ENCODE data around the gene NT5E.
"Not testable (repeated sequence)": the region's sequence is repeated elsewhere in the genome, so short reads cannot be mapped to it uniquely, and the experiment has no call there.

The NT5E gene

GRCh38 chr6:85449818-85450759, at the start of gene NT5E:
TSS of gene NT5E (plus strand) at chr6:85450083. CDS start at chr6:85450140, 57 bp downstream.
- DNase-seq (ENCODE audit: low read depth in 2 of 2) = no peak

GRCh38 chr6:85400331-85400730, 49.6 kb upstream of the NT5E start:
- no peak for DNase-seq (ENCODE audit: low read depth in 2 of 2)

DNA sequence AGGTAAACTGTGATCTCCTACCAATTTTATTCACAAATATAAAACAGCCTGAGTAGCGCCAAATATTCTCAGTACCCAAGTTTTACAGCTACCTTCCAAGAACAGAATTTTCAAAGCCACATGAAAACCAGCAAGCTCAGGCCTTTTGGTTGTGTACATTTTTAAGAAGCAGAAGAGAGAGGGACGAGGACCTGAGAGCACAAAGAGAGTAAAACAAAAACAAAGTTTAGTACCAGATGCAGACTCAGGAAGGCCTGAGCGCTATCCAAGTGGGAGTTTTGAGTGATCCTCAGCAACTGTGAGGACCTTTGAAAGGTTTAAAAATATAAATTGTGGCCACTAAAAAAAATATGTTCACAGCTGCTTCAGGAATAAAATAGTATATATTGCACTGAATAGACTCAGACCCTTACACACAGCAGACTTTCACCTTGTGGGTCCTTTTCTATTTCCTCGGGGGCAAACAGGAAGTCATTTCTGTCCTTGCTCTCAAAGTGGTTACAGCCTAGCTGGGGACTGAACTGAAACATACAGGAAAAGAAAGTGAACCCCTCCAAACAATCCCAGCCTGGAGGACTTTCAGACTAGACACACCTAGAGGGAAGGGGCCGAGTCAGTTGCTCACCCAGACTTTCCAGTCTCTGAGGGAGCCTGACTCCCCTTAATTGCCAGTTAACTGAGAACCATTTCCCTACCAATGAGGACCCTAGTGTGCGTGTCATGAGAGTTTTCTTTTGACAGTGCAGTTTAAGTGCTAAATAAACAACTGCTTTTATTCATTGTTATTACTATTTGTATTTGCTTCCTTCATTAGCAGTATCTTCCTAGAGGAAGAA, 48.5 kb upstream of the NT5E start:
- DNase-seq (ENCODE audit: low read depth in 2 of 2) = no peak

- no peak for DNase-seq (ENCODE audit: low read depth in 2 of 2)
These were observed 47.8 kb upstream of the NT5E start for GRCh38 chr6:85402071-85402470.

DNA sequence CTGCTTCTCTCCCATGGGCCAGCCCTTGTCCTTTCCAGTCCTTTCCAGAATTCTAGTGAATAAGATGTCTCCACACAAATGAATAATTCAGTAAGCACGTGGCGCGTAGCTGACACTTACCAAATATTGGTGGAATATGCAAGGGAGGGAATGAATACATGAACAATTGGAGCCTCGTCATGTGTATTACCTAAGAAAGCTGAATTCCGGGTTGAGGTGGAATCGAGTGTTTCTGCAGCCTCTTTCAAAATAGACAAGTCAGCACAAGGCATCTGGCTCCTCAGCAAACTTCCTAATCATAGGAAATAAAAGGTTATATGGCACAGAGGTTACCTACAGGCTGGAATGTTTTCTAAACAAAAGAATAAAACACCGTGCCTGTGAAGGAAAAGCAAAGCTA, 47.0 kb upstream of the NT5E start:
- no peak for DNase-seq (ENCODE audit: low read depth in 2 of 2)

- DNase-seq (ENCODE audit: low read depth in 2 of 2) = no peak
These were observed 46.4 kb upstream of the NT5E start for GRCh38 chr6:85403331-85404015.

DNA sequence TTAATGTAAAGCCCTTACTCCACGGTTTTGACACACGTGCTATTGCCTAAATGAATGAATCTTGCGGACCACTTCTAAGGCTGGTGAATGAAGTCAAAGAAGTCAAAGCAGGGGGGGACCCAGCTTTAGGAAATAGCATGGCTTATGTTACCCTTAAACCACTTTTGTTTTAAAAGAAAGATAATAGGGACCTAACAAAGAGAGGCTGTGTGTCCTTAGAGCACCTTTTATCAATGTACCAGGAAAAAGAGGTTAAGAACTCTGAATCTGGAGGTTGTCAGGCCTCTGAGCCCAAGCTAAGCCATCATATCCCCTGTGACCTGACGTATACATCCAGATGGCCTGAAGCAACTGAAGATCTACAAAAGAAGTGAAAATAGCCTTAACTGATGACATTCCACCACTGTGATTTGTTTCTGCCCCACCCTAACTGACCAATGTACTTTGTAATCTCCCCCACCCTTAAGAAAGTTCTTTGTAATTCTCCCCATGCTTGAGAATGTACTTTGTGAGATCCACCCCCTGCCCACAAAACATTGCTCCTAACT, 45.8 kb upstream of the NT5E start:
- DNase-seq (ENCODE audit: low read depth in 2 of 2) = not testable (repeated sequence)

DNA sequence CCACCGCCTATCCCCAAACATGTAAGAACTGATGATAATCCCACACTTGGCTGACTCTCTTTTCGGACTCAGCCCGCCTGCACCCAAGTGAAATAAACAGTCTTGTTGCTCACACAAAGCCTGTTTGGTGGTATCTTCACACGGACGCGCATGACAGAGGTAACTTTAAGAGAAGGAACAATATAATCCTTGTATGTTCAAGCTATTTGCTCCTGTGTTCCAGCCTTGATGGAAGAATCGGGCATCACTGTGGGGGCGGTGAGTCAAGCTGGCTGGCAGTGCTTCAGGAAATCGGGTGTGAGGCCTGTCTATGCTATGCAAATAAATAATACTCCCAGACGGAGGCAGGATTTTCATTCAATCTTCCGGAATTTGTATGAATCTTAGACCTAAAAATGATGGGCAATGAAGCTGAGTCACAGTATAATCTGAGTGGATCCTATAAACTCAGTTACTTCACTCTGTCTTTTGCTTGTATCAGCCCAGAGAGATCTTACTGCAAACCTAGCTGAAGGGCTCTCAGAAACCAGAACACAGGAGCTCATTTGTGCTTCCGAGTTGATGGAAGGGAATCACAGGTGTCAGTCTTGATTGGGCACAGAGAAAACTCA, 45.2 kb upstream of the NT5E start:
- DNase-seq (ENCODE audit: low read depth in 2 of 2) = no peak

GRCh38 chr6:85405175-85405852, 44.6 kb upstream of the NT5E start:
- no peak for DNase-seq (ENCODE audit: low read depth in 2 of 2)

GRCh38 chr6:85405853-85406198, 44.1 kb upstream of the NT5E start:
- DNase-seq (ENCODE audit: low read depth in 2 of 2) = no peak

- no peak for DNase-seq (ENCODE audit: low read depth in 2 of 2)
These were observed 43.2 kb upstream of the NT5E start for GRCh38 chr6:85406641-85407075.

DNA sequence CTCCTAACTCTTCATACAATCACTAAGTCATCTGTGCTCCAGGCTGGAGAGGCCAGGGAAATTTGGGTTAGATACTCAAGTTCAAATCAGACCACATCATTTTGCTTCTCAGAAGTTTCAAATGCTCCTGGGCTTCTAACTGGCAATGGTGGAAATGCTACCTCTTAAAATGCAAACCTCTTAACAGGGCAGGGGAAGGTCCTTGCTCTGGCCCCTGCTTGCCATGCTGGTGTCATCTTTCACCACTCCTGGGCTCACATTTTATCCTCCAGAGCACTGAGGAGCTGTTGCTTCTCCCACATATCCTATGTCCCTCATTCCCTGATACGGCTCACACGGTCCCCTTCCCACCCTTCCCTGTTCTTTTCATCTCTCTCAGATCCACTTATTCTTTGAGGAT, 41.8 kb upstream of the NT5E start:
- DNase-seq (ENCODE audit: low read depth in 2 of 2) = no peak

DNA sequence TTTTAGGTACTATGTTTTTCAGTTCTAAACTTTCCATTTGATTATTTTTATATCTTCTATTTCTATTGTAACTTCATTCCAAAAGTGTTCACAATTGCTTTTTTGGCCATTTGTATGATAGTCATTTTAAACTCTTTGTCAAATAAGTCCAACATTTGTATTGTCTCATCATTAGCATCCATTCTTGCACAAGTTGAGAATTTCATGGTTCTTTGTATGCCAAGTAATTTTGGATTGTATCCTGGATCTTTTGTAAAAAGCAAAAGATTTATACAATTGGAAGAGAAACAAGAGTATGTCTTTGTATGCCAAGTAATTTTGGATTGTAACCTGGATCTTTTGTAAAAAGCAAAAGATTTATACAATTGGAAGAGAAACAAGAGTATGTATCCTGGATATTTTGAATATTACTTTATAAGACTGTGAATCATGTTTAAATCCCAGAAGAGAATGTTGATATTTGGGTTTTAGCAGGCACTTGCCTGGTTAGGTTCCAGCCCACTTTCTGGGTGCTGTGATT, 36.9 kb upstream of the NT5E start:
- no peak for DNase-seq (ENCODE audit: low read depth in 2 of 2)

DNA sequence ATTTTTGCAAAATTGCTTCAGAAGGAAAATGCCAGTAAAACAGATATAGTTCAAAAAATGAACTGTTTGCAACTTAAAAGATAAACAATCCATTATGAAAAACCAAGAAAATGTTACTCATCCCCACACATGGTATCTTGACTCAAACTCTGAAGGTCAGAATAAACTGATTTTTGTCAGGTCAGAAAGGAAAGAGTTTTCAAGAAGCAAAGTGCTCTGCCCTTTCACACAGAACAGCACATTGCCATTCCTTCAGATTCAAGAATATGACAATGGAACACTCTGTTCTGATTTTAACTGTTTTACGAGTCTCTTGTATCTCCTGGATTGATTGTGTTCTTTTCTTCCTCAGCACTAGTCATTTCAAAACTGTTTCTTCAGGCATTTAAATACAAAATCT, 33.8 kb upstream of the NT5E start:
- DNase-seq (ENCODE audit: low read depth in 2 of 2) = no peak

DNA sequence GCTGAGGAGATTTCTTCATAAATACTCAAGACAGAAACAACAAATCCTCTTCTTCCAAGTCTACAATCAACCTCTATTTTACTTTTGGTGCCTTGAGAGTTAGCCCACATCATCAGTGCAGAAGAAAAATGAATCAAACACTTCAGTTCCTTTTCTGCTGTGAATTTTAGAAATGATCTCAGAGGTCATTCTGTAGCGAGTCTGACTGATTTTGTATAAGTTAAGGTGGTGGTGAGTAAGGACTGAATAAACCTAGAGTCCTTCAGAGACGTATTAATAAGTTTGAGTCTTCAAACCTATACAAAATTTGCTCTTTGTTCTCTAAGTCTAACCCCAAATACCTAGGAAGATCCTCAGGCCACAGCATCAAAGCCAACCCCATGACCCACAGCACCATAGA, 33.1 kb upstream of the NT5E start:
- no peak for DNase-seq (ENCODE audit: low read depth in 2 of 2)

- no peak for DNase-seq (ENCODE audit: low read depth in 2 of 2)
These were observed 32.5 kb upstream of the NT5E start for GRCh38 chr6:85417336-85417735.

DNA sequence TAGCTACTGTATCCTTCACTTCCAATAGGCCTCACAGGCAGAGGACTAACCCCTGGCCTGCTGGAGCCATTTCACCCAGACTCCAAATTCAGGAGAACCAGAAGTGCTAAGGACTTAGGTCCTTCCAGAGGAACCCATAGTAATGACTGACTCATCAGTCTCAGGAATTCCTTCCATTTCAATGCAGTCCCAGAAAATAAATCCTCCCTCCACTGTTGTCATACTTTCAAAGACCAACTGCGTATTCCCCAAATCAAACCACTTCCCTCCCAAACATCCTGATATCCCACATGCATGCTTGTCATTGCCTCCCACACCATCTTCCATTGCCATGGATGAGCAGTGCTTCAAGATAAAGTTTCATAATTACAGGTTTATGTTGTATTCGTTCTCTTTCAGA, 31.8 kb upstream of the NT5E start:
- DNase-seq (ENCODE audit: low read depth in 2 of 2) = no peak

DNA sequence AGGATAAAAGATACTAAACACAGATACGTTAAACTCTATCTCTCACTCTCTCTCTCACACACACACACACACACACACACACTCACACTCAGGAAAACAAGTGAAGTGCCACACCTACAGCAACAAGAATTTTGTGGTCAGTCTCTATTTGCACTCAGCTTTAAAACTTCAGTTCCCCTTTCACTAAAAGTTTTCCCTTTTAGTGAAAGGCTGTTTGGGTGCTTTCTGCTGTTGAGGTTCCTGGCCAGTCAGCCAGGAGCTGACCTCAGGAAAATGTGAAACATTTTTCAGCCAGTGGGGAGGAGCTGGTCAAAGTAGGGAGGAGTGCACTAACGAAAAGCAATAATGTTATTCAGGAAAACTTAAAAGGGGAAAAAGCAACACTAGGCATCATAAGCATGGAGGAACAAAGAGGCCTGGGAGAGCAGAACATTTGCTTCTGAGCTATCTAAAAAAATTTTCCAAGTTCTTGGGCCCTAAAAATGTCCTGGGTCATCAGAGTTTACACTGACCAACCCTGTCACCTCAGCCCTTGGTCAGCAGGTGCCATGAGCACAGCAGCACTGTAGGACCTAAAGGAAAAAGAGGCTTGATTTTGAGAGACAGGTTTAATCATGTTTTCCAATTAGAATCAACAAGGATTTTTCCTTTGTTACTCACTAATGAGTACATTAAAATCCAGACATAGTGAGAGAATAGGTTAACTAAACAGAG, 30.7 kb upstream of the NT5E start:
- DNase-seq (ENCODE audit: low read depth in 2 of 2) = no peak

DNA sequence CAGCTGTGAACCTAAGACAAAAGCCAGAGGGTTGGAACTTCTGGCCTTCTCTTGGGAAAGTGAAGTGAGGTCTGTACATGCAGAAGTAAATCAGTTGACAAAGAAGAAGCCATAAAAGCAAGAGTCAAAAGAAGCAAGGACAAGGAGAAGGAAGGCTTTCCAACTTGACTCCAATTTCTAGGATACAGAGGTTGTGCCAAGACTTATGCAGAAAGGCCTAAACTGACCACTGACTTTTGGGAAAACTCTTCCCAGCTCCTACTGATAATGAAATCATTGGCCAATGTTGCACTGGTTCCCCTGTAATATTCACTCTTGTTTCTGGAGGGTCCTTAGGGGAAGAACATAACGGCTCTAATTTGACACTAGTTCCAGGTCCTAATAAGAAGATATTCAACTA, 29.3 kb upstream of the NT5E start:
- no peak for DNase-seq (ENCODE audit: low read depth in 2 of 2)

DNA sequence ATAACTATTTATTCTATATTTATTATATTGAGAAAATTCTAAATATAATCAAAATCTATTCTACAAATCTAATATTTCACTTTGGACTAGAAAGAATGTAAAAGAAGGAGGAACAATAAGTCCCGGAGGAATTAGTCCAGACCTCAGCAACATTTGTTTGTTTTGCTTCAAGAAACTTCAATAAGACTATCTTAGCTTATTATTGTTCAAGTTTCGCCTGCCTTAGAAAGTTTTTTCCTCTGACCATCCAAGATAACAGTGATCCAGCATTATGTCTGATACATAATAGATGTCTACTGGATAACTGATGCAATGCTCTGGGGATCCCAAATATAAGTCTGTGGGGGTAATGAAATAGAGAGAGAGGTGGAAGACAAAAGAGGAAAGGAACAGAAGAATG, 28.7 kb upstream of the NT5E start:
- DNase-seq (ENCODE audit: low read depth in 2 of 2) = no peak

Data from stimulated activated CD4-positive, alpha-beta T cell treated with anti-CD3 and anti-CD28 coated beads, Interleukin-1b, Interleukin-23, amount 100 ng/mL, for 1 hour (primary cell).